HFFc6 (cell line): Measurements from ENCODE around the gene ASPHD2. TPM values are rescaled to one million over a fixed set of nuclear protein-coding genes. Genes with fewer than 3 reads are reported as not detected.
A peak's percentile ranks its signal among the peaks of the same experiment; 100 is the strongest.

Experiments used
- DNase-seq: peaks from one replicate; pipeline ENCODE4 v3.0.0-alpha.2; 2018
- H3K27ac Mint-ChIP-seq: 2 replicates; pipeline ENCODE4 v1.8.0; 2020; ENCODE audit warnings: mild to moderate bottlenecking, mixed read lengths
- H3K27me3 Mint-ChIP-seq: 2 replicates; pipeline ENCODE4 v1.8.0; 2021; ENCODE audit warnings: mild to moderate bottlenecking, moderate library complexity, mixed read lengths; ENCODE audit not compliant: insufficient read depth
- H3K36me3 Mint-ChIP-seq: 2 replicates; pipeline ENCODE4 v1.8.0; 2021; ENCODE audit warnings: low read depth, mixed read lengths
- H3K4me1 Mint-ChIP-seq: 2 replicates; pipeline ENCODE4 v1.8.0; 2020; ENCODE audit warnings: low read depth, mixed read lengths
- H3K4me3 Mint-ChIP-seq: 2 replicates; pipeline ENCODE4 v1.8.0; 2020; ENCODE audit warnings: mild to moderate bottlenecking, moderate library complexity, mixed read lengths
- H3K9me3 Mint-ChIP-seq: 2 replicates; pipeline ENCODE4 v1.8.0; 2020; ENCODE audit warnings: mild to moderate bottlenecking, mixed read lengths
- total RNA-seq, 6 experiments: library from RNA; stranded (reverse); fragmentation: NEBNext Ultra II Directional; extraction: Animal tissue kit (Norgen Biotek cat#: 25700); gene quantifications; 2 replicates in 1 of 6; 3 replicates in 5 of 6; pipeline ENCODE4 v1.2.3, GENCODE V29; 2021
- TF ChIP-seq, protein P1 (sequence below): fragments of 200-600 bp; sonication (generic); IDR thresholded peaks from 2 replicates; pipeline ENCODE4 v1.5.0; 2021; ENCODE audit warnings: antibody characterized with exemption, mild to moderate bottlenecking

Gene ASPHD2
- total RNA-seq, 6 experiments from 2014 or later = 0.85 to 2.3 (median 1.3) TPM

- TF ChIP-seq, protein P1, sequence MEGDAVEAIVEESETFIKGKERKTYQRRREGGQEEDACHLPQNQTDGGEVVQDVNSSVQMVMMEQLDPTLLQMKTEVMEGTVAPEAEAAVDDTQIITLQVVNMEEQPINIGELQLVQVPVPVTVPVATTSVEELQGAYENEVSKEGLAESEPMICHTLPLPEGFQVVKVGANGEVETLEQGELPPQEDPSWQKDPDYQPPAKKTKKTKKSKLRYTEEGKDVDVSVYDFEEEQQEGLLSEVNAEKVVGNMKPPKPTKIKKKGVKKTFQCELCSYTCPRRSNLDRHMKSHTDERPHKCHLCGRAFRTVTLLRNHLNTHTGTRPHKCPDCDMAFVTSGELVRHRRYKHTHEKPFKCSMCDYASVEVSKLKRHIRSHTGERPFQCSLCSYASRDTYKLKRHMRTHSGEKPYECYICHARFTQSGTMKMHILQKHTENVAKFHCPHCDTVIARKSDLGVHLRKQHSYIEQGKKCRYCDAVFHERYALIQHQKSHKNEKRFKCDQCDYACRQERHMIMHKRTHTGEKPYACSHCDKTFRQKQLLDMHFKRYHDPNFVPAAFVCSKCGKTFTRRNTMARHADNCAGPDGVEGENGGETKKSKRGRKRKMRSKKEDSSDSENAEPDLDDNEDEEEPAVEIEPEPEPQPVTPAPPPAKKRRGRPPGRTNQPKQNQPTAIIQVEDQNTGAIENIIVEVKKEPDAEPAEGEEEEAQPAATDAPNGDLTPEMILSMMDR = no peak
- no peak for DNase-seq
- peaks cover 27% of the 10 kb centered on the region for H3K4me1 Mint-ChIP-seq
- H3K36me3 Mint-ChIP-seq = peaks cover 36% of the 10 kb centered on the region
- H3K27ac Mint-ChIP-seq = peak overlapping the region; percentile 43
- H3K4me3 Mint-ChIP-seq = no peak overlapping the region
- H3K9me3 Mint-ChIP-seq = no peaks in the 10 kb centered on the region
- no peaks in the 10 kb centered on the region for H3K27me3 Mint-ChIP-seq
Observed at GRCh38 chr22:26470807-26471206, 41.7 kb downstream of the ASPHD2 start.

DNA sequence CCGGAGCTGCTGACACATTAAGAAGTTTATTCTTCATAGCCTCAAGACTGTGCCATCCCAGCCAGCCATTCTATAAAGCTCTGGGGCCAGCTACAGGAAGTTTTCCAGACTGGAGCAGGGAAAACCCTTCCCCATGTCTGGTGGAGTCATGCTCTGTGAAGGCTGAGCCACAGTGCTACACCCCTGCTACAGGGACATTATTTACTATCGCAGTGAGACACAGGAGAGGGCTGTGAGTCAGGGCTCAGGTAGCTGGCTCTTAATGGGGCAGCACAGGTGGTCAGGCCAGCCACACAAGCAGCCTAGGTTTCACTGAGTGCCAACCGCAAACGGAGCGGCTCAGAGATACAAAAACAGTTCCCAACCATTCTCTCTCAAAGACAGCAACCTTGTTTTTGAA is 42.5 kb downstream of the ASPHD2 start:
- TF ChIP-seq, protein P1 = no peak
- no peaks in the 10 kb centered on the region for H3K27me3 Mint-ChIP-seq
- peak; percentile 48 for DNase-seq
- H3K4me3 Mint-ChIP-seq = no peak overlapping the region
- H3K4me1 Mint-ChIP-seq = peaks cover 29% of the 10 kb centered on the region
- peaks cover 30% of the 10 kb centered on the region for H3K36me3 Mint-ChIP-seq
- H3K9me3 Mint-ChIP-seq = no peaks in the 10 kb centered on the region
- H3K27ac Mint-ChIP-seq = peak overlapping the region; percentile 42

GRCh38 chr22:26474682-26475081 is 45.6 kb downstream of the ASPHD2 start:
- TF ChIP-seq, protein P1 = no peak
- no peak overlapping the region for H3K4me3 Mint-ChIP-seq
- H3K27ac Mint-ChIP-seq = no peak overlapping the region
- no peak for DNase-seq
- peaks cover 30% of the 10 kb centered on the region for H3K36me3 Mint-ChIP-seq
- peaks cover 56% of the 10 kb centered on the region for H3K4me1 Mint-ChIP-seq
- no peaks in the 10 kb centered on the region for H3K27me3 Mint-ChIP-seq
- no peaks in the 10 kb centered on the region for H3K9me3 Mint-ChIP-seq

DNA sequence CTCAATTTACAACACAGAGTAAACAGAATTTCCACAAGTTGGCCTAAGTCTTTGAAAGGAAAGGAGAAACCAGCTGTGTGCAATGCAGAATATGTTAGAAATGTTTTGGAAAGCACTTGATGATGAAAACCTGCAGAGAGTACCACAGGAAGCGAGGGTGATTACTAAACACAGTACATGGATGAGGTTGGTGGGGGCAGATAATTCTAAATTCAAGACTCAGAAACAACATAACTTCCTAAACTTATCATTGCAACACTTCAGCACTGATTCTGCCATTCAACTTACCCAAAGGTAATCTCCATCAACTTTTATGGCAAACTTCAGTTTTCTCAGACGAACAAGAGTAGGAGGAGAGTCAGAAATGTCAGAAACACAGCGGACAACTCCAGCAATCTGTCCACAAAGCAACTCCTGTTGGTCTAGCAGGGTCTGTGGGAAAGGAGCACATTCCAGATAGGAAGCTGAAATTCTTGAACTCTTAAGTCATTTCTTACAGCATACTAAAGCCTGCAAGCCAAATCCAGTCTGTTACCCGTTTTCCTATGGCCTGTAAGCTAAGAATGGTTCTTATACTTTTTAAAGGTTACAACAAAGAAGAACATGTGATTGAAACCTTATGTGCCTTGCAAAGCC is 47.8 kb downstream of the ASPHD2 start:
- H3K4me3 Mint-ChIP-seq = no peak overlapping the region
- H3K9me3 Mint-ChIP-seq = no peaks in the 10 kb centered on the region
- H3K27ac Mint-ChIP-seq = peak overlapping the region; percentile 65
- peaks cover 63% of the 10 kb centered on the region for H3K4me1 Mint-ChIP-seq
- H3K36me3 Mint-ChIP-seq = peaks cover 18% of the 10 kb centered on the region
- no peaks in the 10 kb centered on the region for H3K27me3 Mint-ChIP-seq
- TF ChIP-seq, protein P1 = no peak
- DNase-seq = no peak

- no peak for DNase-seq
- H3K9me3 Mint-ChIP-seq = no peaks in the 10 kb centered on the region
- TF ChIP-seq, protein P1 = no peak
- no peaks in the 10 kb centered on the region for H3K27me3 Mint-ChIP-seq
- peaks cover 15% of the 10 kb centered on the region for H3K36me3 Mint-ChIP-seq
- peak overlapping the region; percentile 65 for H3K27ac Mint-ChIP-seq
- peaks cover 67% of the 10 kb centered on the region for H3K4me1 Mint-ChIP-seq
- no peak overlapping the region for H3K4me3 Mint-ChIP-seq
Observed at GRCh38 chr22:26477341-26477731, 48.3 kb downstream of the ASPHD2 start.
